ENCODE results near the gene EXOC8. TPM values are rescaled to one million over a fixed set of nuclear protein-coding genes. Genes with fewer than 3 reads are reported as not detected.

EXOC8 gene
- total RNA-seq, 1 donor from 2014 or later: 9.9 TPM

GRCh38 chr1:231338270-231339128, 847 bp upstream of the EXOC8 start, which contains the start of gene SPRTN:
Gene SPRTN (plus strand): TSS chr1:231338293. CDS start chr1:231338384, 91 bp downstream.
- Mint-ChIP-seq H3K9me3 (no peaks in the 10 kb centered on the region), H3K4me1 (peaks cover 54% of the 10 kb centered on the region), H3K27ac (peak within 1 kb of the TSS; percentile 99), H3K36me3 (peaks cover 8% of the 10 kb centered on the region), H3K4me3 (peak within 1 kb of the TSS; percentile 98), H3K27me3 (ENCODE audit: low read depth) (peaks cover 1% of the 10 kb centered on the region)
- no peak for DNase-seq (ENCODE audit: low spot score in 2 of 2, unreplicated experiment in 2 of 2)
- TF ChIP-seq, protein P1, sequence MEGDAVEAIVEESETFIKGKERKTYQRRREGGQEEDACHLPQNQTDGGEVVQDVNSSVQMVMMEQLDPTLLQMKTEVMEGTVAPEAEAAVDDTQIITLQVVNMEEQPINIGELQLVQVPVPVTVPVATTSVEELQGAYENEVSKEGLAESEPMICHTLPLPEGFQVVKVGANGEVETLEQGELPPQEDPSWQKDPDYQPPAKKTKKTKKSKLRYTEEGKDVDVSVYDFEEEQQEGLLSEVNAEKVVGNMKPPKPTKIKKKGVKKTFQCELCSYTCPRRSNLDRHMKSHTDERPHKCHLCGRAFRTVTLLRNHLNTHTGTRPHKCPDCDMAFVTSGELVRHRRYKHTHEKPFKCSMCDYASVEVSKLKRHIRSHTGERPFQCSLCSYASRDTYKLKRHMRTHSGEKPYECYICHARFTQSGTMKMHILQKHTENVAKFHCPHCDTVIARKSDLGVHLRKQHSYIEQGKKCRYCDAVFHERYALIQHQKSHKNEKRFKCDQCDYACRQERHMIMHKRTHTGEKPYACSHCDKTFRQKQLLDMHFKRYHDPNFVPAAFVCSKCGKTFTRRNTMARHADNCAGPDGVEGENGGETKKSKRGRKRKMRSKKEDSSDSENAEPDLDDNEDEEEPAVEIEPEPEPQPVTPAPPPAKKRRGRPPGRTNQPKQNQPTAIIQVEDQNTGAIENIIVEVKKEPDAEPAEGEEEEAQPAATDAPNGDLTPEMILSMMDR (IDR thresholded peaks at IDR 0.05; ENCODE audit: unreplicated experiment): no peak

GRCh38 chr1:231337043-231337471, 595 bp downstream of the EXOC8 start:
- Mint-ChIP-seq H3K9me3 (no peaks in the 10 kb centered on the region), H3K27ac (peak overlapping the region; percentile 99), H3K27me3 (ENCODE audit: low read depth) (peaks cover 1% of the 10 kb centered on the region), H3K4me1 (peaks cover 59% of the 10 kb centered on the region), H3K36me3 (peaks cover 7% of the 10 kb centered on the region), H3K4me3 (peak overlapping the region; percentile 98)
- TF ChIP-seq, protein P1 (IDR thresholded peaks at IDR 0.05; ENCODE audit: unreplicated experiment): no peak
- peak; percentile 46 to 48 for DNase-seq (ENCODE audit: low spot score in 2 of 2, unreplicated experiment in 2 of 2)

GRCh38 chr1:231335663-231336602, 1.7 kb downstream of the EXOC8 start:
- Mint-ChIP-seq H3K4me3 (peak overlapping the region; percentile 98), H3K9me3 (no peaks in the 10 kb centered on the region), H3K36me3 (peaks cover 4% of the 10 kb centered on the region), H3K4me1 (peaks cover 59% of the 10 kb centered on the region), H3K27ac (peak overlapping the region; percentile 96), H3K27me3 (ENCODE audit: low read depth) (peaks cover 1% of the 10 kb centered on the region)
- TF ChIP-seq, protein P1 (IDR thresholded peaks at IDR 0.05; ENCODE audit: unreplicated experiment): no peak
- no peak for DNase-seq (ENCODE audit: low spot score in 2 of 2, unreplicated experiment in 2 of 2)

GRCh38 chr1:231334952-231335351, 2.7 kb downstream of the EXOC8 start:
- H3K36me3 Mint-ChIP-seq: peaks cover 2% of the 10 kb centered on the region
- peaks cover 1% of the 10 kb centered on the region for H3K27me3 Mint-ChIP-seq (ENCODE audit: low read depth)
- TF ChIP-seq, protein P1 (IDR thresholded peaks at IDR 0.05; ENCODE audit: unreplicated experiment): no peak
- no peaks in the 10 kb centered on the region for H3K9me3 Mint-ChIP-seq
- H3K4me1 Mint-ChIP-seq: peaks cover 55% of the 10 kb centered on the region
- DNase-seq (ENCODE audit: low spot score in 2 of 2, unreplicated experiment in 2 of 2): no peak
- no peak overlapping the region for H3K27ac Mint-ChIP-seq
- H3K4me3 Mint-ChIP-seq: peak overlapping the region; percentile 39

DNA sequence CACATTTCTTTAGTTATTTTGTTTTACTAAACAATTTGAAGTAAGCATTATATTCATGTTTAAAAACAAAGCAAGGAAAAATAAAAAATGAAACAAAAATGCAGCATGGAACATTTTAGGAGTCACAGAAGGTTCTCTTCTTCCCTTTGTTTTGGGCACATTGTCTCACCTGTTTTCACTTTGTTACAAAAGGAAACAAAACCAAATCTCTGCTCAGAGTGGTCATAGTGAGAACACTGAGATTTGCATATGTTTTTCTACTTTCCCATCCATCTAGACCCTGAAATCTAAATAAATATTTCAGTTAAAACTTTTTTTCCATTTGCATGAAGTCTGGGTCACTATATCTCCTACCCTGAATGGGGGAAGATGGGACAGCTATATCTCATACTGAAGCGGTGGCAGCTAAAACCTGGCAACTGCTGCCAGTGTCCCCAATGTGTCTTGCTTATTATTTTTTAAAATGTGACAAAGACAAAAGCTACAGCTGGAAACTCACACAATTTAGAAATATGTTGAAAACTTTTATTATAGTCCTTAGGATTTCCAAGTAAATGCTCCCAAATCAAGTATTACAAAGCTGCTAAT, 3.5 kb downstream of the EXOC8 start:
- Mint-ChIP-seq H3K9me3 (no peaks in the 10 kb centered on the region), H3K4me3 (peak overlapping the region; percentile 39), H3K36me3 (peaks cover 2% of the 10 kb centered on the region), H3K27me3 (ENCODE audit: low read depth) (peaks cover 1% of the 10 kb centered on the region), H3K4me1 (peaks cover 49% of the 10 kb centered on the region), H3K27ac (no peak overlapping the region)
- no peak for DNase-seq (ENCODE audit: low spot score in 2 of 2, unreplicated experiment in 2 of 2)
- TF ChIP-seq, protein P1 (IDR thresholded peaks at IDR 0.05; ENCODE audit: unreplicated experiment): no peak
